Medulla oblongata (tissue), 1 donor: ENCODE results near the gene PRUNE2.

Experiments
- DNase-seq: peaks from one replicate; pipeline ENCODE4 v3.0.0-alpha.2; 2015; ENCODE audit errors: extremely low spot score

Gene PRUNE2

GRCh38 chr9:76655971-76656370, 249.9 kb downstream of the PRUNE2 start:
- no peak for DNase-seq

GRCh38 chr9:76655121-76655541, 250.8 kb downstream of the PRUNE2 start:
- DNase-seq, result no peak

GRCh38 chr9:76654575-76654974, 251.3 kb downstream of the PRUNE2 start:
- DNase-seq, result no peak

- no peak for DNase-seq
These were observed 251.9 kb downstream of the PRUNE2 start for GRCh38 chr9:76654051-76654461.

GRCh38 chr9:76652894-76653293, 253.0 kb downstream of the PRUNE2 start:
- no peak for DNase-seq

GRCh38 chr9:76651119-76651705, 254.7 kb downstream of the PRUNE2 start:
- DNase-seq, result no peak

- DNase-seq, result no peak
These were observed 255.2 kb downstream of the PRUNE2 start for GRCh38 chr9:76650692-76651091.

GRCh38 chr9:76649894-76650293, 256.0 kb downstream of the PRUNE2 start:
- no peak for DNase-seq

GRCh38 chr9:76646249-76646648, 259.7 kb downstream of the PRUNE2 start:
- DNase-seq, result no peak

- no peak for DNase-seq
These were observed 261.2 kb downstream of the PRUNE2 start for GRCh38 chr9:76644647-76645250.

GRCh38 chr9:76644171-76644570, 261.7 kb downstream of the PRUNE2 start:
- no peak for DNase-seq

GRCh38 chr9:76643399-76644117, 262.4 kb downstream of the PRUNE2 start:
- DNase-seq, result peak; percentile 47

GRCh38 chr9:76642701-76643209, 263.2 kb downstream of the PRUNE2 start:
- no peak for DNase-seq

- DNase-seq, result no peak
These were observed 263.8 kb downstream of the PRUNE2 start for GRCh38 chr9:76642074-76642473.

GRCh38 chr9:76638001-76638400, 267.9 kb downstream of the PRUNE2 start:
- DNase-seq, result no peak

GRCh38 chr9:76637416-76637815, 268.5 kb downstream of the PRUNE2 start:
- DNase-seq, result no peak

GRCh38 chr9:76634356-76635054, 271.4 kb downstream of the PRUNE2 start:
- no peak for DNase-seq

GRCh38 chr9:76630916-76631315, 275.0 kb downstream of the PRUNE2 start:
- DNase-seq, result no peak

- DNase-seq, result no peak
These were observed 276.5 kb downstream of the PRUNE2 start for GRCh38 chr9:76629205-76629990.

- DNase-seq, result no peak
These were observed 277.8 kb downstream of the PRUNE2 start for GRCh38 chr9:76628155-76628554.

- DNase-seq, result no peak
These were observed 278.9 kb downstream of the PRUNE2 start for GRCh38 chr9:76626980-76627379.

- DNase-seq, result no peak
These were observed 279.8 kb downstream of the PRUNE2 start for GRCh38 chr9:76626141-76626540.
